CD4-positive, alpha-beta T cell treated with Interleukin-17A for 1 hour (primary cell): Measurements from ENCODE around the gene IFITM1.
A peak's percentile ranks its signal among the peaks of the same experiment; 100 is the strongest.

ENCODE experiments used
- DNase-seq: peaks from one replicate; pipeline ENCODE4 v3.0.0-alpha.2; 2020

IFITM1 gene

DNA sequence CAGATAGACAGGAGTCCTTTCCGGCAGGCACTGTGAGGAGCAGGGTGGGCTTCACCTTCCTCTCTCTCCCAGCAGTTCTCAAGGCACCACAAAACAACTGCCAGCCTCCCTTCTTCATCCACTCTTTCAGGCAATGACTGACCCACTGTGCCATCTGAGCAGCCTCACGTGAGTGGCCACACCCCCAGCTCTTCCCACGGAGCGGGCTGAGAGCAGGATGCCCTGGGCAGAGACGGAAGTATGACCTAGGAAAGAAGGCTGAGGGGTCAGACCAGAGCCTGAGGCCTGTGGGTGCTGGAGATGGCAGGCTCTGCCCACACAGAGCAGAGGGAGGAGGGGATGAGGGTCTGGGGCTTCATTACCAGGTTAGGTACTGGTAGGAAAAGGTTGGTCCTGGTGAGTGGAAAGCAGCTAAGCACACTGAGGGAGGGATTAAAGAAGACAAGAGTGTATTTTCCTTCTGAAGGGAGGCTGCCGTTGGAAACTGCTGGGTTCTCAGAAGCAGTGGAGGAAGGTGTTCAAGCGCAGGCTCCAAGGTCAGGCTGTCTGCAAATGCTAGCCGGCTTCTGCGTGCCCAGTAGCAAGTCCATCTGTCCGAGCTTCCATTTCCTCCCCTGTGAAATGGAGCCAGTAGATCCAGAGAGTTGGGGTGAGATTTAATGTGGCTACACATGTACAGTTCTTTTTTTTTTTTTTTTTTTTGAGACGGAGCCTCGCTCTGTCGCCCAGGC is 31.0 kb upstream of the IFITM1 start:
- DNase-seq: no peak

DNA sequence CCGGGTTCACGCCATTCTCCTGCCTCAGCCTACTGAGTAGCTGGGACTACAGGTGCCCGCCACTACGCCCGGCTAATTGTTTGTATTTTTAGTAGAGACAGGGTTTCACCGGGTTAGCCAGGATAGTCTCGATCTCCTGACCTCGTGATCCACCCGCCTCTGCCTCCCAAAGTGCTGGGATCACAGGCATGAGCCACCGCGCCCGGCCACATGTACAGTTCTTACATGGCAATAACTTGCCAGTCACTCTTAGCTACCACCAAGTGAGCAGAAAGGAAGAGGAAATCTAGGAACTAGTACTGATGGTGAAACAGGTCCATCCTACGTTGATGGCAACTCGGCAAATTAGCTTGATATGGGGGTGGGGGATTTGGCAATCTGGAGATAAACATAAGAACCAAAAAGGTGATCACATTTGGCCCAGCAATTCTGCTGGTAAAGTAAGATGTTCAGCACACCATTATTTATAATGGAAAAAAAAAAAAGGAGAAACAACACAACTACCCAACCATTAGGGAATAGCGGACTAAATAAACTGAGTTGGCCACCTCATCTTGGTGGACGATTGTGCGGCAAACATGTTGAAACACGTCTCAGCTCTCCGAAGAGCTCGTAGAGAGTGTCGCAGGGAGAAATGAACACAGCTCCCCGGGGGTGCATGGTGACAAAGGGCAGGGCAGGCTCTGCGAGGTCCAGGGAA is 30.3 kb upstream of the IFITM1 start:
- no peak for DNase-seq

DNA sequence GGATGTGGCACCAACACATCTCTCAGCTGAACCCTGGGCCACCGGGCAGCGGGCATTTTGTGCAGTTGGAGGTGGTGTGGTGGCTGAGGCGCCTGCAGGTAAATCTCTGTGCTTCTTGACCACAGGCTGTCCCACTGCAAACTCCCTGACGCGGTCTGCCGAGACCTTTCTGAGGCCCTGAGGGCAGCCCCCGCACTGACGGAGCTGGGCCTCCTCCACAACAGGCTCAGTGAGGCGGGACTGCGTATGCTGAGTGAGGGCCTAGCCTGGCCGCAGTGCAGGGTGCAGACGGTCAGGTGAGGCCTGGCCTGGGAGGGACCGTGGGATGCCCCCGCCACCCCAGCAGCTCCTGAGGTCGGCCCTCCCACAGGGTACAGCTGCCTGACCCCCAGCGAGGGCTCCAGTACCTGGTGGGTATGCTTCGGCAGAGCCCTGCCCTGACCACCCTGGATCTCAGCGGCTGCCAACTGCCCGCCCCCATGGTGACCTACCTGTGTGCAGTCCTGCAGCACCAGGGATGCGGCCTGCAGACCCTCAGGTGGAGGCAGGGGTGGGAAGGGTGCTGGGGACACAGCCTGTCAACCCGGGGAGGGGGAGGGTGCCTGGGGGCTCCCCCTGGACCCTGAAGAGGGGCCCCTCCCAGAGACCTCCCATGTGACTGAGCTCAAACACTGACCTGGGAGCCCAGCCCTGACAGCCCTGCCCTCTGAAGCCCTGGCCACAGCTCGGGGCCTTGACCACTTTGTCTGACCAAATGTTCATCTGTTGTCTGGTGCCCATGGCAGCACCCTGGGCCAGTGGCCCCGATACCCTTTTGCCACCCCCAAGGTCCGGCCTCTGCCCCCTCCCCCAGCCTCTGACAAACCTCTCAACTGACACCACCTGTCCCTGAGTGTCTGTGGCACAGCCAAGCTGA is 29.5 kb upstream of the IFITM1 start:
- DNase-seq: no peak

DNA sequence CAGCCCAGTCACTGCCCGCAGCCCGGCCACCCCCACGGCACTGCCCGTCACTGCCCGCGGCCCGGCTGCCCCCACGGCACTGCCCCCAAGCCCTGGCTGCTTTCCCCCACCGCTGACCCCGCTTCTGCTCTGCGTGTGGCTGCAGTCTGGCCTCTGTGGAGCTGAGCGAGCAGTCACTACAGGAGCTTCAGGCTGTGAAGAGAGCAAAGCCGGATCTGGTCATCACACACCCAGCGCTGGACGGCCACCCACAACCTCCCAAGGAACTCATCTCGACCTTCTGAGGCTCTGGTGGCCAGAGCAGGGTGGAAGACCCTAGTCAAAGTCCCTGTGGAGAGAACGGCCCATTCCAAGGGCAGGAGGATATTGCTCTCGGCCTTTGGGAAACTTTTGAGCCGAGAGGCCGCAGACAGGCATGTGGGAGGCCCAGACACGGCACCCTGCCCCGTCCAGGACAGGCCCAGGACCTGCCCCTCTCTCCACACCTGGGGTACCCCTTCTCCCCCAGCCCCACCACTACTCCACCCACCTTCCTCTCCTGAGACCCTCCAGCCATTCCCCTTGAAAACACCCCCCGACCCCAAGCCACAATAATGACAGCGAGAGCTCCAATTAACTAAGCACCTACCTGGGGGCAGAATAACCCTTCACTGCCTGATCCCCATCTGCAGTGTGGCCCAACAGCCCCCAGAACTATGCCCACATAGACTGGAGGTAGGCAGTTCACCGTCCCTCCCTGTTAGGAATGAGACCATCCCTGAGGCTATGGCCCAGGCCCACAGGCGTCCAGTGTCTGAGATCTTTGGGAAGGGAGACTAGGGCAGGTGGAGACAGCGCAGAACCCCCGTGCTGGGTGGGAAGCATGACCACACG is 28.6 kb upstream of the IFITM1 start:
- DNase-seq: no peak

DNA sequence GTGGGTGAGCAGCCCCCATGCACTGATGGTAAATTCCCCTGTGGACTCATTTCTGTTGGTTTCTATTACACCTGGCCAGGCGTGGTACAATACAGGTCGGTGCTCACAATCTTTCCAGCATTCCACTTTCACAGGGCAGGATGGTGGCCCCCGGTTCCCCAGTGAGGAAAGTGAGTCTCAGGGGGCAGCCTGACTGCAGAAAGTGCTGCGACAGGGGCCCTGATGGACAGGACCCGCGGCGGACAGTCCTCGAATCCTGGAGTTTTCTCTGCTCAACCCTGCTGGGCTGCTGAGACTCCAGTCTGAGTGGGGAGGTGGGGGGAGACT is 28.0 kb upstream of the IFITM1 start:
- no peak for DNase-seq

DNA sequence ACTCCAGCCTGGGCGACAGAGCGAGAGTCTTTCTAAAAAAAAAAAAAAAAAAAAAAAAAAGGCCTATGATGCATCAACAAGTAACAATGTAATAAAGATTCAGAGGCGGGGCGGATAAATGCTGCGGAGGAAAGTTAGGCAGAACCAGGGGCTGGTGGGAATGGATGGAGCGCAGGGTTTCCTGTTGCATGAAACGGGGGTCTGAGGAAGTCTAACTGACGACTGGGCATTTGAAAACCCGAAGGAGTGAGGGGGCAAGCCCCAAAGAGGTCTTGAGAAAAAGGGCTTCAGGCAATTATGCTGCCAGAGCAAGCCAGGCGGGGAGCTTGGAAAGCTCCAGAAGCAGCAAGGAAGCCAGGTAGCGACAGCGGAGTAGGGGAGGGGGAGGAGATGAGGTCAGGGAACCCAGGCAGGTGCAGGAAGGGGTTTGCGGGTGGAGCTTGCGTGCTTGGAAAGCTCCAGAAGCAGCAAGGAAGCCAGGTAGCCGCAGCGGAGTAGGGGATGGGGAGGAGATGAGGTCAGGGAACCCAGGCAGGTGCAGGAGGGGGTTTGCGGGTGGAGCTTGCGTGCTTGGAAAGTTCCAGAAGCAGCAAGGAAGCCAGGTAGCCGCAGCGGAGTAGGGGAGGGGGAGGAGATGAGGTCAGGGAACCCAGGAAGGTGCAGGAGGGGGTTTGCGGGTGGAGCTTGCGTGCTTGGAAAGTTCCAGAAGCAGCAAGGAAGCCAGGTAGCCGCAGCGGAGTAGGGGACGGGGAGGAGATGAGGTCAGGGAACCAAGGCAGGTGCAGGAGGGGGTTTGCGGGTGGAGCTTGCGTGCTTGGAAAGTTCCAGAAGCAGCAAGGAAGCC is 26.6 kb upstream of the IFITM1 start:
- DNase-seq: peak; percentile 84

DNA sequence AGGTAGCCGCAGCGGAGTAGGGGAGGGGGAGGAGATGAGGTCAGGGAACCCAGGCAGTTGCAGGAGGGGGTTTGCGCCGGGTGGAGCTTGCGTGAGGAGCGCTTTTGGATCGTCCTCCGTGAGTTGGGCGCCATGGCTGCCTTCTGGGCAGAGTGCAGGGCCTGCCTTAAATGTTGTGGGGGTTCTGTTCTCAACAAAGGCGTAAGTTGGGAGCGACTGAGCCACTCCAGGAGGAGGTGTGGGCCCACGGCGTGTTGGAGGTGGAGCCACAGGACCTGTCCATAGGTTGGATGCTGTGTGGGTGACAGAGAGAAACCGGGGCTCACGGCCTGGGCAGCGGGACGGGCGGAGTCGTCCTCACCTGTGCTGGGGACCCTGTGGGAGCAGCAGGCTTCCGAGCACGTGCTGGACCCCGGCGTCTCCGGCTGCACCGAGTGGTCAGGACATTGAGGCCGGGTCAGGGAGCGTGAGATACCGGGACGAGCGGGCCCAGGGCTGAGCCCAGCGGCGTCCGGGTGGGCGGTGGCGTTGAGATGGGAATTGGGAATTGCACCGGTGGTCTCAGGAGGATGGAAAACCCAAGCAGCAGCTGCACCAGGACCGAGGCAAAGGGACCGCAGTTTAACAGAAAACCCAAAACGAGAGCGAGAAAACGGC is 25.9 kb upstream of the IFITM1 start:
- DNase-seq: no peak

DNA sequence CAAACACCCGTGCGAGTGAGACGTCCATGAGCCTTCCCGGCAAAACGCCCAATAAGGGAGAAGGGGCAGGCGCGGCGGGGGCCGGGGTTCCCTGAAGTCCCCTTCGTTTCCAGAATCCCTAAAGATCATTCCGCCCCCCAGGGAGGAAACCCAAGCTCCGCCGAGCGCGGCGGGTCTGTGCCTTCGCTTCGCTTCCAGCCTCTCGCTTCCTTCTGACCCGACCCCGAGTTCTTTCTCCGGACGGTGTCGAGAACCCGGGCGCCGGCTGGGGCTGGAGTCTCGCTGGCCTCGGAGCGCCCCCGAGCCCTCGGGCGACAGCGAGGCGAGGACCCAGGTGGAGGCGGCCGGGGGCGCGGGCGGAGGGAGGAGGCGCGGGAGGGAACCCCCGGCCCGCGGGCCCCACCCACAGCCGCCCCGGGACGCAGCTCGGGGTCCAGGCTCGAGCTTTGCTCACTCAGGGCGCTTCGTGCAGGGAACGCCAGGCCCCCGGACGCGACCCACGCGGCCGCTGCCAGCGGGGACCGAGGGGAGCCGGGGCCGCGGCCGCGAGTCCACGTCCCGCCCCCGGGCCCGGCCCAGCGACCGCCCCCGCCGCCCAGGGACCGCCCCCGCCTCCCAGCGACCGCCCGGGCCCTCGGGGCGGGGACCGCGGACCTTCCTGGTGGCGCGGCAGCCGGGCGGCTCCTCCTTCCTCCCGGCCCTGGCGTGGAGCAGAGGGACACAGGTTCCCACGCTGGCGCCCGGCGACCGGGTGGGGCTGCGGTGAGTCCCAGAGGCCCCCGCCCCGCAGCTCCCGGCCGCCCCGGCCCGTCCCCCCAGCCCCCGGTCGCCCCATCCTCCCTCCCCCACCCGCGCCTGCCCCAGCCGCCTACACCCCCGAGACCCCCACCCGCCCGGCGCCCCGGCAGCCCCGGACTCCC is 25.1 kb upstream of the IFITM1 start, which contains the start of gene PGGHG:
TSS of gene PGGHG (plus strand) at position 649 of the 920 bp plus-strand sequence. CDS start 691 bp downstream, outside the sequence.
- DNase-seq: peak; percentile 60

DNA sequence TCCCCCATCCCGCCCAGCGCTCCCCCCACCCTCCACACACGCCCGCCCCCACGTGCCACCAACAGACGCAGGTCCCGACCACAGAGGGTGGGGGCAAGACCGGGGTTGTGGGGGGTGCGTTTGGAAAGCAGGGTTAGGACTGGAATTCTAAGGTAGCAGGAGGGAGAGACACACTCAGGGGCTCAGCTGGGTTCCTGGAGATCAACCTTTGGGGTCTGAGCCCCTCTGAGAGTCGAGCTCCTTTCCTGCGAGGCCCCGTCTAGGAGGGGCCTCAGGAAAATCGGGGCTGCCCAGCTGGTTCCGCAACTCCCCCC is 24.5 kb upstream of the IFITM1 start:
- peak; percentile 44 for DNase-seq

DNA sequence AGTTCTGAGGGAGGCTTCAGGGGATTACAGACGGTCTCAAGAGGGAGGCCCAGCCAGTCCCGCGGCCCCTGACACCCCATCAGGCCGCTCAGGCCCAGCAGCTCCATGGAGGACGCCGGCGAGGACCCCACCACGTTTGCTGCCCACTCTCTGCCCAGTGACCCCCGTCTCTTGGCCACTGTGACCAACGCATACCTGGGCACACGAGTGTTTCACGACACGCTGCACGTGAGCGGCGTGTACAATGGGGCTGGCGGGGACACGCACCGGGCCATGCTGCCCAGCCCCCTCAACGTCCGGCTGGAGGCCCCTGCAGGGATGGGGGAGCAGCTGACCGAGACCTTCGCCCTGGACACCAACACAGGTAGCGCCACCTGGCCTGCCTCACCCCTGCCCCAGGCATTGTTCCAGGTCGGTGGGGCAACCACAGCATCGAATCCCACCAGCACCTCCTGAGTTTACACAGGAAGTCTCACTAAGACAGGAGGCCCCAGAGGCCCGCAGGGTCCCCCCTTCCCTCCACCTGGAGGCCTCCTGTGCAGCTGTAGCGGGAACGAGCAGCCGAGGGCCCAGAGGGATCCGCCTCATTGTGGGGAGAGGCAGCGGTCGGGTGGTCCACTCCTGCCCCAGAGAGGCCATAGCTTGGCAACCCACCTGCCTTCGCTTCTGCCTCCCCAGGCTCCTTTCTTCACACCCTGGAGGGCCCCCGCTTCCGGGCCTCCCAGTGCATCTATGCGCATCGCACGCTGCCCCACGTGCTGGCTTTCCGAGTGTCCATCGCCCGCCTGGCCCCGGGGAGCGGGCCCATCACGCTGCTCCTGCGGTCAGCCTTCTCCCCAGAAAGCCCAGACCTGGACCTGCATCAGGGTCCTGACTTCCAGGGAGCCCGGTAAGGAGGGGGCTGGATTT is 23.9 kb upstream of the IFITM1 start:
- DNase-seq: no peak

DNA sequence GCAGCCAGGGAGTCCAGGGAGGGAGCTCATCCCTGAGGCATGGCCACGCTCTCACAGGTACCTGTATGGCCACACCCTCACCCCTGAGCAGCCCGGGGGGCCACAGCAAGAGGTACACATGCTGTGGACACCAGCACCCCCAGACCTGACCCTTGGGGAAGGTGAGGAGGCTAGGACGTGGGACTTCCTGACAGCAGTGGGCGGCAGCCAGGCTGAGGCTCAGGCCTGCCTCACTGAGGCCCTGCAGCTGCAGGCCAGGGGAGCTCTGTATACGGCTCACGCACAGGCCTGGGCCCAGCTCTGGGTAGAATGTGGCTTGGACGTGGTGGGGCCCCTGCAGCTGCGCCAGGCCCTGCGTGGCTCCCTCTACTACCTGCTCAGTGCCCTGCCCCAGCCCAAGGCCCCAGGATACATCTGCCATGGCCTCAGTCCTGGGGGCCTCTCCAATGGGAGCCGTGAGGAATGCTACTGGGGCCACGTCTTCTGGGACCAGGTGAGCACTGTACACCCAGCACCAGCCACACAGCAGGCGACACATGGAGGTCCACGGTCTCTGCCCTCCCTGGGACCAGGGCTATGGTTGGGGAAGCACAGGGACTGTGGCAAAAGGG is 23.1 kb upstream of the IFITM1 start:
- no peak for DNase-seq

DNA sequence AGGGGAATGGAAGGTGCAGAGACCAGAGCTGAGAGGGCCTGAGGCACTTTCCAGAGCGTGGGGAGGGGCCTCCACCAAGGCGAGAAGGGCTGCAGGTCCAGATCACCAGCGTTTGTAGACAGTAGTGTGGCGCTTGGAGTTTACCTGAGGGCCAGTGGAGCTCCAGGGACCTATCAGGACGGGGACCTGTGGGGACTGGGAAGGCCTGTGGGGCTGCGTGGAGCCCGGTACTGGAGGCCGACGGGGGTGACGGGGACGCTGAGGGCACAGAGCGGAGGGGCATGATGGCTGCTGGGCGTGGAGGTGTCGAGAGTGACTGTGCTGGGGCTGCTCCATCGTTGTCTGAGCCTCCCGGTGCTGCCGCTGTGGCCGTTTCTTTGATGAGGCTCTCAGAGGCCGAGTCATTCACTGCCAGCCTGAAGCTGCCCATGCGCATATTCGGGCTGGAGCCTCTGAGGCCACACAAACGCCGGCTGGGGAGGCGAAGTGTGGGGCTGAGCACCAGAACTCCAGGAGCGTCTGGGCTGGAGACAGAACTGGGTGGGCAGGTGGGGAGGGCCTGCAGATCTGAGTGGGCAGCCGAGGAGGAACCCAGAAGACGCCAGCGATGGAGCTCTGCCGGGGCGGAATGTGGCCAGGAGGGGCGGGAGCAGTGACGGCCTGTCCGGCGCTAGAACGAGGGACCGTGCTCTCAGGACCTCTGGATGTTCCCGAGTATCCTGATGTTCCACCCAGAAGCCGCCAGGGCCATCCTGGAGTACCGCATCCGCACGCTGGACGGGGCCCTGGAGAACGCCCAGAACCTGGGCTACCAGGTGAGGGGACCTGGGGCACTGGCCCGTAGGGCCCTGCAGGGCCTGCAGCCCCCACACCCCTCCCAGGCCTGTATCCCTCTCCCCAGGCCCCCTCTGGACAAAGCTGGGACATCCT is 22.3 kb upstream of the IFITM1 start:
- DNase-seq: no peak

DNA sequence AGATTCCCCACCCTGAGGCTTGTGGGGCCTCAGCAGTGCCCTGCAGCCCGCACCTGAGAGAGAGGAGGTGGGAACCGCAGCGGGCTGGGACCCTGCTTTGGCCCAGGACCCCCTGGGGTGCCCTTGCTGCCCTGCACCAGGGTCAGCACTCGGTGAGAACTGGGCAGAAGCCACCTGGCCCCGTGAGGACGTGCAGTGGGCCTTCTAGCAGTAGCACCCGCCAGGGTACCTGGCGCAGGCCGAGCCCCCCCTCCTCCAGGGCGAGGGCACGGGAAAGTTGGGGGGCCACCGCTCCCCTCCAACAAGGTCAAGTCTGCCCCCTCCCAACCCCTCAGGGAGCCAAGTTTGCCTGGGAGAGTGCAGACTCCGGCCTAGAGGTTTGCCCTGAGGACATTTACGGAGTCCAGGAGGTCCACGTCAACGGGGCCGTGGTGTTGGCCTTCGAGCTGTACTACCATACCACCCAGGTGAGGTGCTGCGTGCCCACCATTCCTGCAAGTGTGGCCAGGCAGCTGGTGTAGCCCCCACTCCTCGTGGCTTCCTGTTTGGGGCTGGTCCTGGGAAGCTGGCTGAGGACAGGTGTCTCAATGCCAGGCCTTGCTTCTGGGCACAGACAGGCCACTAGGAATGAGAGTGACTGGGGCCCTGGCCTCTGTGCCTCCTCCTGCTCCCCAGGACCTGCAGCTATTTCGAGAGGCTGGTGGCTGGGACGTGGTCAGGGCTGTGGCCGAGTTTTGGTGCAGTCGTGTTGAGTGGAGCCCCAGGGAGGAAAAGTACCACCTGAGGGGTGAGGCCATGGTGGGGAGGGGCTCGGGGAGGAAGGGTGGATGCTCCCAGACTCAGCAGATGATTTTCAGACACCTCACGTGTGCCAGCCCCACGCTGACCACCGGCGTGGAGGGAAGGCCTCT is 21.4 kb upstream of the IFITM1 start:
- no peak for DNase-seq

DNA sequence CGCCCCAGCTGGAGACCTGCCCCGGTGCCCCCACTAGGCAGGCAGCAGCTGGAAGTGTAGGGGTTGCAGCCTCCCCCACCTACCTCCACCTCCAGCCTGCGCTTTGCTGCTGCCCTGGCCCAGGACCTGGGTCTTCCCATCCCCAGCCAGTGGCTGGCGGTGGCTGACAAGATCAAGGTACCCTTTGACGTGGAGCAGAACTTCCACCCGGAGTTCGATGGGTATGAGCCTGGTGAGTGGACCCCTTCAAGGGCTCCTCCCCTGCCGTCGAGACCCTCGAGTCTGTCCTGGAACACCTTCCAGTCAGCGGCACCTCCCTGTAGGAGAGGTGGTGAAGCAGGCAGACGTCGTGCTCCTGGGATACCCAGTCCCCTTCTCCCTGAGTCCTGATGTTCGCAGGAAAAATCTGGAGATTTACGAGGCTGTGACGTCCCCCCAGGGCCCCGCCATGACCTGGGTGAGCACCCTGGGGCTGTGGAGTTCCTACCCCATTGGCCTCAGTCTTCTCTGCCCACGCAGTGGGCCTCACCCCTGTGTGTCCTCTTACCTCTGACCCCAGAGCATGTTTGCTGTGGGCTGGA is 20.5 kb upstream of the IFITM1 start:
- DNase-seq: no peak

DNA sequence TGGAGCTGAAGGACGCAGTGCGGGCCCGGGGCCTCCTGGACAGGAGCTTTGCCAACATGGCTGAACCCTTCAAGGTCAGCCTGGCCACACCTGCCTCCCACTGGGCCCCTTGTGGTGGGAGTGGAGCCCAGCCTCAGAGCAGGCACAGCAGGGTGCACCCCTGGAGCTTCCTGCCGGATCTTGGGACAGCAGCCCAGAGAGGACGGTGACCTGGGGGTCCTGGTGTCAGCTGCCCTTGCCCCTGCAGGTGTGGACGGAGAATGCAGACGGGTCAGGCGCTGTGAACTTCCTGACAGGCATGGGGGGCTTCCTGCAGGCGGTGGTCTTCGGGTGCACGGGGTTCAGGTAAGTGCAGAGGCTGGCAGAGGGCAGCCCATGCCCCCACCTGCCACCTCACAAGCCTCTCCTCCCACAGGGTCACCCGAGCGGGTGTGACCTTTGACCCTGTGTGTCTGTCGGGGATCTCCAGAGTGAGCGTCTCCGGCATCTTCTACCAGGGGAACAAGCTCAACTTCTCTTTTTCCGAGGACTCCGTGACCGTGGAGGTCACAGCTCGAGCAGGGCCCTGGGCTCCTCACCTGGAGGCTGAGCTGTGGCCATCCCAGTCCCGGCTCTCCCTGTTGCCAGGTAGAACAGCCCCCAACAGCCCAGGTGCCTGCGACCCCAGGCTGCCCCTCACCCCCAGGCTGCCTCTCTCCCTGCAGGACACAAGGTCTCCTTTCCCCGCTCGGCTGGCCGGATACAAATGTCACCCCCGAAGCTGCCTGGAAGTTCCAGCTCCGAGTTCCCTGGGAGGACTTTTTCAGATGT is 19.8 kb upstream of the IFITM1 start:
- no peak for DNase-seq
